SU-DHL-6 (cell line): Measurements from ENCODE around the gene SEMA6D.

Experiments
- EZH2phosphoT487 ChIP-seq: fragments of 200-600 bp; sonication (generic), shearing (Covaris generic); conservative IDR thresholded peaks from 2 replicates; pipeline ENCODE4 v1.6.1; 2018; ENCODE audit warnings: mild to moderate bottlenecking, antibody characterized with exemption, low read length, moderate library complexity, mixed read lengths
- TF ChIP-seq, protein P1 (sequence below): fragments of 200-600 bp; sonication (generic); IDR thresholded peaks from one replicate; pipeline ENCODE4 v1.5.1; 2017; ENCODE audit warnings: antibody characterized with exemption, mild to moderate bottlenecking, low read length, moderate library complexity; ENCODE audit not compliant: insufficient read depth, poor library complexity, severe bottlenecking

DNA sequence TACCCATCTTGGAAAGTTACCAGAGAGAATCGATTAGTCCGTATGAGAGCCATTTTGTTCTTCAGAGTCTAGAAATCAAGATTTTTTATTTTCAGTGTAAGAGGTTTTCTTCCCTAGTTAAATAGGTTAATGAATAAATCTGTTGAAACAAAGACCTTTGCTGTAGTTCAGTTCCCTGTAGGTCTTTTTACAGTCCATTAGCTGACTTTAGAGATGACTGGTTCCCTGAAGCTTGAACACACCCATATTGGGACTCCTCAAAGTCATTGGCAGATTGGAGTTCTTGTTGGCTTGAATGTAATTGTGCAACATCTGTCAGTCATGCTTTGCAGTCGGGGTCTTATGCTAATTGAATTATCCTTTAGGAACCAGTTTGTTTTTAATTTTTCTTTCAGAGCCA, 45.3 kb downstream of the SEMA6D start:
- TF ChIP-seq, protein P1, sequence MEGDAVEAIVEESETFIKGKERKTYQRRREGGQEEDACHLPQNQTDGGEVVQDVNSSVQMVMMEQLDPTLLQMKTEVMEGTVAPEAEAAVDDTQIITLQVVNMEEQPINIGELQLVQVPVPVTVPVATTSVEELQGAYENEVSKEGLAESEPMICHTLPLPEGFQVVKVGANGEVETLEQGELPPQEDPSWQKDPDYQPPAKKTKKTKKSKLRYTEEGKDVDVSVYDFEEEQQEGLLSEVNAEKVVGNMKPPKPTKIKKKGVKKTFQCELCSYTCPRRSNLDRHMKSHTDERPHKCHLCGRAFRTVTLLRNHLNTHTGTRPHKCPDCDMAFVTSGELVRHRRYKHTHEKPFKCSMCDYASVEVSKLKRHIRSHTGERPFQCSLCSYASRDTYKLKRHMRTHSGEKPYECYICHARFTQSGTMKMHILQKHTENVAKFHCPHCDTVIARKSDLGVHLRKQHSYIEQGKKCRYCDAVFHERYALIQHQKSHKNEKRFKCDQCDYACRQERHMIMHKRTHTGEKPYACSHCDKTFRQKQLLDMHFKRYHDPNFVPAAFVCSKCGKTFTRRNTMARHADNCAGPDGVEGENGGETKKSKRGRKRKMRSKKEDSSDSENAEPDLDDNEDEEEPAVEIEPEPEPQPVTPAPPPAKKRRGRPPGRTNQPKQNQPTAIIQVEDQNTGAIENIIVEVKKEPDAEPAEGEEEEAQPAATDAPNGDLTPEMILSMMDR = no peak
- no peak for TF ChIP-seq EZH2phosphoT487
